OCI-LY7 (cell line): ENCODE results near the gene TRH. TPM values are rescaled to one million over a fixed set of nuclear protein-coding genes. Genes with fewer than 3 reads are reported as not detected.

Experiments
- BruUV-seq: library from RNA; stranded (reverse); fragments of 400-500 nt; replicated peaks from 2 replicates; lab custom pipeline; 2021; lab: Mats Ljungman, UMichigan
- CTCF ChIA-PET: fragments of 300-600 bp; sonication (Branson Sonifier 250); formaldehyde crosslinking; loops from one replicate; lab custom pipeline; 2022; ENCODE audit warnings: antibody characterized with exemption; ENCODE audit not compliant: unreplicated experiment; lab: Charles Lee
- POLR2A ChIA-PET: fragments of 300-600 bp; sonication (Branson Sonifier 250); formaldehyde crosslinking; loops from one replicate; lab custom pipeline; 2022; ENCODE audit warnings: antibody characterized with exemption; lab: Charles Lee
- DNase-seq: peaks from one replicate; pipeline ENCODE4 v3.0.0-alpha.2; 2015; ENCODE audit warnings: low spot score
- H2AFZ ChIP-seq: fragments of 200-600 bp; sonication (generic), shearing (Covaris generic); 2 replicates; pipeline ENCODE4 v1.6.1; 2014; ENCODE audit warnings: mild to moderate bottlenecking, antibody characterized with exemption, low read length, moderate library complexity
- H3K27ac ChIP-seq: fragments of 200-600 bp; sonication (generic); 2 replicates; pipeline ENCODE4 v1.5.1; 2014; ENCODE audit warnings: mixed run types, low read depth, mild to moderate bottlenecking, moderate library complexity, low read length, inconsistent platforms; ENCODE audit not compliant: poor library complexity, severe bottlenecking
- H3K36me3 ChIP-seq: fragments of 200-600 bp; sonication (generic); 2 replicates; pipeline ENCODE4 v1.6.1; 2014; ENCODE audit warnings: mild to moderate bottlenecking, antibody characterized with exemption, low read length, moderate library complexity, mixed read lengths; ENCODE audit not compliant: insufficient read depth
- H3K4me1 ChIP-seq: fragments of 200-600 bp; sonication (generic); 2 replicates; pipeline ENCODE4 v1.5.1; 2014; ENCODE audit warnings: mild to moderate bottlenecking, low read length; ENCODE audit not compliant: insufficient read depth, poor library complexity, severe bottlenecking
- H3K4me2 ChIP-seq: fragments of 200-600 bp; sonication (generic); 2 replicates; pipeline ENCODE4 v1.6.1; 2014; ENCODE audit warnings: mild to moderate bottlenecking, low read length
- H3K4me3 ChIP-seq: fragments of 200-600 bp; sonication (generic); 2 replicates; pipeline ENCODE4 v1.5.1; 2014; ENCODE audit warnings: mild to moderate bottlenecking, low read depth, low read length; ENCODE audit not compliant: poor library complexity, severe bottlenecking
- H3K79me2 ChIP-seq: fragments of 200-600 bp; sonication (generic); 2 replicates; pipeline ENCODE4 v1.6.1; 2016; ENCODE audit warnings: low read depth, mild to moderate bottlenecking, low read length, moderate library complexity, mixed read lengths; ENCODE audit not compliant: insufficient read depth
- H3K9me2 ChIP-seq: fragments of 200-600 bp; sonication (generic); 2 replicates; pipeline ENCODE4 v1.6.1; 2016; ENCODE audit warnings: mild to moderate bottlenecking, low read length, mixed read lengths; ENCODE audit not compliant: insufficient read depth
- H3K9me3 ChIP-seq: fragments of 200-600 bp; sonication (generic); 2 replicates; pipeline ENCODE4 v1.6.1; 2014; ENCODE audit warnings: mild to moderate bottlenecking, mixed run types, low read length, mixed read lengths
- H4K20me1 ChIP-seq: fragments of 200-600 bp; sonication (generic); 2 replicates; pipeline ENCODE4 v1.6.1; 2014; ENCODE audit warnings: mild to moderate bottlenecking, antibody characterized with exemption, low read length, moderate library complexity, mixed read lengths; ENCODE audit not compliant: insufficient read depth
- EZH2phosphoT487 ChIP-seq: fragments of 200-600 bp; sonication (generic); IDR thresholded peaks from 2 replicates; pipeline ENCODE4 v1.6.1; 2018; ENCODE audit warnings: low read depth, borderline replicate concordance, mild to moderate bottlenecking, mixed run types, antibody characterized with exemption, low read length, moderate library complexity, mixed read lengths
- intact Hi-C: fragments of 100-400 bp; cut with micrococcal nuclease; formaldehyde crosslinking; loops from one replicate; pipeline ENCODE4 v1.10.0; 2022; ENCODE audit not compliant: unreplicated experiment
- total RNA-seq, 2 experiments: library from RNA; depleted of rRNA in 1 of 2; stranded (reverse); fragments of >200 nt in 1 of 2; shearing (Covaris generic) in 1 of 2; gene quantifications; 2 replicates each; pipeline ENCODE4 v1.2.3, GENCODE V29; 2014 to 2022
- TF ChIP-seq, protein P1 (sequence below): fragments of 200-600 bp; sonication (generic); conservative IDR thresholded peaks from 2 replicates; pipeline ENCODE4 v1.5.1; 2014; ENCODE audit warnings: mild to moderate bottlenecking, antibody characterized with exemption, low read length, moderate library complexity, mixed read lengths

TRH gene
- total RNA-seq, 2 experiments from 2014 or later: not detected

DNA sequence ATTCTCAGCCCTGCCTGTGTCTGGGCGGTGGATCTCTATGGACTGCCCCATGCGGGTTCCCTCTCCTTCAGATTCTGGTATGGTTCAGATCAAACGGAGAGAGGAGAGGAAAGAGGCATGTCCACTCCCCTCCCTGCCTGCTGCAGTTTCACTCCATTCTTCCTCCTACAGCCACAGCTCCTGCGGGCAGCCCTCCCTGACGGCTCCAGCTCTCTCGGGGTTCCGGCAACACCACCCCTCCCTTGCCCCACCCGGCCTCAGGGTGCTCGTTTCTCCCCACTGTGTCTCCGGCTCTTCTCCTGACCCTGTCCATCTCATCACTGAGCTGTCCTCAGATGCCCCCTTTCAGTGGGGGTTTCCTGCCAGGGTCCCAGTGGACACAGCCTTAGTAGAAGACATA lies 13.9 kb downstream of the TRH start:
- BruUV-seq: no TSS peak
- no peak overlapping the region for H3K4me2 ChIP-seq
- H3K36me3 ChIP-seq: no peaks in the 10 kb centered on the region
- no peak for DNase-seq
- H3K9me3 ChIP-seq: no peaks in the 10 kb centered on the region
- ChIA-PET POLR2A (no interaction called here), CTCF (no interaction called here)
- intact Hi-C loops: no loop called here
- H3K79me2 ChIP-seq: no peaks in the 10 kb centered on the region
- H3K4me1 ChIP-seq: no peaks in the 10 kb centered on the region
- H3K9me2 ChIP-seq: no peaks in the 10 kb centered on the region
- TF ChIP-seq, protein P1, sequence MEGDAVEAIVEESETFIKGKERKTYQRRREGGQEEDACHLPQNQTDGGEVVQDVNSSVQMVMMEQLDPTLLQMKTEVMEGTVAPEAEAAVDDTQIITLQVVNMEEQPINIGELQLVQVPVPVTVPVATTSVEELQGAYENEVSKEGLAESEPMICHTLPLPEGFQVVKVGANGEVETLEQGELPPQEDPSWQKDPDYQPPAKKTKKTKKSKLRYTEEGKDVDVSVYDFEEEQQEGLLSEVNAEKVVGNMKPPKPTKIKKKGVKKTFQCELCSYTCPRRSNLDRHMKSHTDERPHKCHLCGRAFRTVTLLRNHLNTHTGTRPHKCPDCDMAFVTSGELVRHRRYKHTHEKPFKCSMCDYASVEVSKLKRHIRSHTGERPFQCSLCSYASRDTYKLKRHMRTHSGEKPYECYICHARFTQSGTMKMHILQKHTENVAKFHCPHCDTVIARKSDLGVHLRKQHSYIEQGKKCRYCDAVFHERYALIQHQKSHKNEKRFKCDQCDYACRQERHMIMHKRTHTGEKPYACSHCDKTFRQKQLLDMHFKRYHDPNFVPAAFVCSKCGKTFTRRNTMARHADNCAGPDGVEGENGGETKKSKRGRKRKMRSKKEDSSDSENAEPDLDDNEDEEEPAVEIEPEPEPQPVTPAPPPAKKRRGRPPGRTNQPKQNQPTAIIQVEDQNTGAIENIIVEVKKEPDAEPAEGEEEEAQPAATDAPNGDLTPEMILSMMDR: no peak
- TF ChIP-seq EZH2phosphoT487: no peak
- H4K20me1 ChIP-seq: no peaks in the 10 kb centered on the region
- no peak overlapping the region for H3K27ac ChIP-seq
- no peak overlapping the region for H3K4me3 ChIP-seq
- no peak overlapping the region for H2AFZ ChIP-seq

DNA sequence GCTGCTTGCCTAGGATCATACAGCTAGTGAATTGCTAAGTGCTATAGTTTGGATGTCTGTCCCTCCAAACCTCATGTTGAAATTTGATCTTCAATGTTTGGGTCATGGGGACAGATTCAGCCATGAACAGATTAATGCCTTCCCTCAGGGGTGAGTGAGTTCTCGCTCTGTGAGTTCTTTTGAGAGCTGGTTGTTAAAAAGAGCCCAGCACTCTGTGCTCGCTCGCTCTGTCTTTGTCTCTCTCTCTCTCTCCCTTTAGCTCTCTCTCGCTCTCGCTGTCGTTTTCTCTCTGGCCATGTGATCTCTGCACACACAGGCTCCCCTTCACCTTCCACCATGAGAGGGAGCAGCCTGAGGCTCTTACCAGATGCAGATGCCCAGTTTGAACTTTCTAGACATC lies 14.9 kb downstream of the TRH start:
- intact Hi-C loops: no loop called here
- Histone ChIP-seq H2AFZ (no peak overlapping the region), H3K9me2 (no peaks in the 10 kb centered on the region), H3K4me2 (no peak overlapping the region), H3K79me2 (no peaks in the 10 kb centered on the region), H3K9me3 (no peaks in the 10 kb centered on the region), H4K20me1 (no peaks in the 10 kb centered on the region), H3K4me3 (no peak overlapping the region), H3K27ac (no peak overlapping the region), H3K36me3 (no peaks in the 10 kb centered on the region), H3K4me1 (no peaks in the 10 kb centered on the region)
- ChIA-PET POLR2A (no interaction called here), CTCF (interaction anchor here (0.5 kb wide), 1 partner anchor 104 kb away, joined by 3 read pairs; no protein-coding TSS in a partner anchor)
- no TSS peak for BruUV-seq
- DNase-seq: no peak
- TF ChIP-seq EZH2phosphoT487: no peak
- TF ChIP-seq, protein P1: no peak

DNA sequence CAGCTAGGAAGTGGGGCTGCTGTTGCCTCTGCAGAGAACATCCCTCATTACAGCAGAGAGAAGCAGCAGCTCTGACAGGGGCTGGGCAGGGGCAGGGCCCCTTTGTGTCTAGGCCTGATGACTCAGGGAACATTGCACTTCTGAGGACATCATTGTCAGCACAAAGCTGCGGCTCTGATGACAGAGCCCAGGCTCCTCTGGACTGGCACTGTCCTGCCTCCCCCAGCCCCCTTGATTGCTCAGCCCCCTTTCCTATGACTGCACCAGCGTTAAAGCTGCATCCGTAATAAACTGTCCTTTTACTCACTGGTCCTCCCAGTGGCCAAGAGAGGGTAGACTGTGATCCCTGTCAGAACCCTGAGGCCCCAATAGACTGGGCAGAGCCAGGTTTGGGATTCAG lies 18.3 kb downstream of the TRH start:
- BruUV-seq: no TSS peak
- H3K27ac ChIP-seq: no peak overlapping the region
- no peaks in the 10 kb centered on the region; the same call in 1 of the 2 replicates for H4K20me1 ChIP-seq
- H3K36me3 ChIP-seq: no peaks in the 10 kb centered on the region
- H3K4me2 ChIP-seq: no peak overlapping the region
- no peak overlapping the region for H2AFZ ChIP-seq
- TF ChIP-seq, protein P1: 0 out of 2 replicates have a peak, but pooled peaks have one; percentile 20
- no peak for TF ChIP-seq EZH2phosphoT487
- H3K4me1 ChIP-seq: no peaks in the 10 kb centered on the region
- intact Hi-C loops: no loop called here
- POLR2A ChIA-PET: interaction anchor here (0.6 kb wide), 1 partner anchor 65 kb away, joined by 3 read pairs; no protein-coding TSS in a partner anchor
- no peaks in the 10 kb centered on the region for H3K9me3 ChIP-seq
- no peaks in the 10 kb centered on the region for H3K9me2 ChIP-seq
- DNase-seq: no peak
- H3K79me2 ChIP-seq: no peaks in the 10 kb centered on the region
- CTCF ChIA-PET: no interaction called here
- no peak overlapping the region for H3K4me3 ChIP-seq
